GM10266 (cell line): Measurements from ENCODE around the gene DOCK10.

Experiments
- DNase-seq: peaks from one replicate; pipeline ENCODE4 v3.0.0; 2012; ENCODE audit errors: extremely low spot score
- TF ChIP-seq, protein P1 (sequence below): IDR thresholded peaks from 2 replicates; pipeline ENCODE4 v1.5.1; 2012; ENCODE audit warnings: mild to moderate bottlenecking, low read depth; ENCODE audit not compliant: control insufficient read depth, insufficient read depth; ENCODE audit errors: missing control alignments

DOCK10 gene

GRCh38 chr2:224910574-224910925, 131.7 kb downstream of the DOCK10 start:
- TF ChIP-seq, protein P1, sequence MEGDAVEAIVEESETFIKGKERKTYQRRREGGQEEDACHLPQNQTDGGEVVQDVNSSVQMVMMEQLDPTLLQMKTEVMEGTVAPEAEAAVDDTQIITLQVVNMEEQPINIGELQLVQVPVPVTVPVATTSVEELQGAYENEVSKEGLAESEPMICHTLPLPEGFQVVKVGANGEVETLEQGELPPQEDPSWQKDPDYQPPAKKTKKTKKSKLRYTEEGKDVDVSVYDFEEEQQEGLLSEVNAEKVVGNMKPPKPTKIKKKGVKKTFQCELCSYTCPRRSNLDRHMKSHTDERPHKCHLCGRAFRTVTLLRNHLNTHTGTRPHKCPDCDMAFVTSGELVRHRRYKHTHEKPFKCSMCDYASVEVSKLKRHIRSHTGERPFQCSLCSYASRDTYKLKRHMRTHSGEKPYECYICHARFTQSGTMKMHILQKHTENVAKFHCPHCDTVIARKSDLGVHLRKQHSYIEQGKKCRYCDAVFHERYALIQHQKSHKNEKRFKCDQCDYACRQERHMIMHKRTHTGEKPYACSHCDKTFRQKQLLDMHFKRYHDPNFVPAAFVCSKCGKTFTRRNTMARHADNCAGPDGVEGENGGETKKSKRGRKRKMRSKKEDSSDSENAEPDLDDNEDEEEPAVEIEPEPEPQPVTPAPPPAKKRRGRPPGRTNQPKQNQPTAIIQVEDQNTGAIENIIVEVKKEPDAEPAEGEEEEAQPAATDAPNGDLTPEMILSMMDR, result no peak
- no peak for DNase-seq

DNA sequence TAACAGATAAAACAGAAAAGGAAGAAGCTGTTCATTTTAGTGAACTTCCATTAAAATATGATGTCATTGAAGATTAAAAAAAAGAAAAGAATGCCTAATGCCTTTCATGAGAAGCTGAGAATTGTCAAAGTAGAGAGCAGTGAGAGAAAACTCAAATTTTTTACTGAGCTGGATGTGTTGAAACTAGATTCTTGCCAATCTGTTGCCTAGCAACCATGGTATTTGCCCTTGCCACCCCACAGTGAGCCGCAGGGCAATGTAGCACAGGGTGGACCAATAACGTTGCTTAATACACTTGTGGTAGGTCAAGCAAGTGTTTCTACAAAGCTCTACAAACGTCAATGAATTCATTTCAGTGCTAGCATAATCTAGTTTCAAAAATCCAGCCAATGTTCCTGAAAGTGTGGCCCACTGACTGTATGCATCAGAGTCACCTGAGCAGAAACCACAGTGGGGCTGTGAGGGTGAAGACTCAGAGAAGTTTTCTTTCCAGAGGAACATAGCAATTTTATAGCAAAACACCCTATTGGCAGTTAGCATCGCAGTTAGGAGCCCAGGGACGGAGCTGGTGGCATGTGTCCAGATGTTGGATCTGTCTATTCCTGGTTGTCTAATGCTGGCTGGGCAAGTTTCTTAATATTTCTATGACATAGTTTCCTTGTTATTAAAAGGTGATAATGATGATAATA, 132.2 kb downstream of the DOCK10 start:
- no peak for DNase-seq
- TF ChIP-seq, protein P1, result no peak

DNA sequence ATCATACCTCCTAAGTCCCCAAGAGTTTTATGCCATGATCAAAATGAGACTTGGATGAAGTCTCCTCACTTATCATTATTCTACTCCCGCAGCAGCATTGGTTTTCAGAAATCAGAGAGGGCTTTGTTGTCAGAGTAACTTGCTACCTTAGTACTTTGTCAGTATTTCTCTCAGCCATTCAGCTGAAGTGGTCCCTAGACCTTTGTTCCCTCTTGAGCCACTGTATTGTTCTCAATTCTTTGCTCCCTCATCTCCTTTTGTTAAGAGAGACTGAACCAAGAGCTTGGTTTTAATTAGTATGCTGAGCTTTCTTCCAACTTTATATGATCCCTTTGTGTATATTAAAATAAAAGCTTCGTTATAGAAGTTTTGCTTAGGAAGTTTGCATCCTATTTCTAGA, 133.4 kb downstream of the DOCK10 start:
- TF ChIP-seq, protein P1, result no peak
- DNase-seq, result no peak

DNA sequence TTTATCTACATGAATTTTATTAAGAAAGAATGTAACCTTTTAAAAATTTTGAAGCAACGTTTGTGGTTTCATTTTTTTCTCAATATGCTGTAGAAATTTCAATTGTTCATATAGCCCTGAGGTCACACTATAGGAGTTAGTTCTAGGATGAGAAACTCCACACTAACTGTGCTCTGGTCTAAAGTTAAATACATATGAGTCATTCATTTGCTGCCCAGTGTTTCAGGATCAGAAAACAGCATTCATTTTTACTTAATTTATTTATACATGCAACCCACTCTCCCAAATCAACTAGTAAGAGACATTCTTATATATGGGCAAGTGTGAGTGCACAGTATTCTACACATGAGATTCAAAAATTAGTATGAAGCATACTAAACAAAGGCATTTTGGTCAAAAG, 137.9 kb downstream of the DOCK10 start:
- no peak for DNase-seq
- TF ChIP-seq, protein P1, result no peak

DNA sequence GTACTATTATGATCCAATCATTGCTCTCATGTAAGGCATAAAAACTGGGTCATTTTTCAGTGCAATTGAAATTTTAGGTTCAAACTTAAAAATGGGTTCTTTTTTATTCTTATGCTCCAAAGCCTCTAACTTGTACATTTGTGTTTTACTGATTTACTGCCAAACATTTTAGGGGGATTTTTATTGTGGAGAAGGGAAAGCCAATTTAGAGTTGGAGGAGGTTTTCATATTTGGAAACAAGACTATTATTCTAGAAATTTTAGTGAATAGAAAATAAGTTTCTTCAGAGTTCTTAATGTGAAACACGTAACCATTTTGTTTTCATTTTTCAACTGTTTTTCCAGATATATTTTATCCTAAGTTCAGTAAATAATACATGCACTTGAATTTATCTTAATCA, 138.6 kb downstream of the DOCK10 start:
- TF ChIP-seq, protein P1, result no peak
- DNase-seq, result no peak

DNA sequence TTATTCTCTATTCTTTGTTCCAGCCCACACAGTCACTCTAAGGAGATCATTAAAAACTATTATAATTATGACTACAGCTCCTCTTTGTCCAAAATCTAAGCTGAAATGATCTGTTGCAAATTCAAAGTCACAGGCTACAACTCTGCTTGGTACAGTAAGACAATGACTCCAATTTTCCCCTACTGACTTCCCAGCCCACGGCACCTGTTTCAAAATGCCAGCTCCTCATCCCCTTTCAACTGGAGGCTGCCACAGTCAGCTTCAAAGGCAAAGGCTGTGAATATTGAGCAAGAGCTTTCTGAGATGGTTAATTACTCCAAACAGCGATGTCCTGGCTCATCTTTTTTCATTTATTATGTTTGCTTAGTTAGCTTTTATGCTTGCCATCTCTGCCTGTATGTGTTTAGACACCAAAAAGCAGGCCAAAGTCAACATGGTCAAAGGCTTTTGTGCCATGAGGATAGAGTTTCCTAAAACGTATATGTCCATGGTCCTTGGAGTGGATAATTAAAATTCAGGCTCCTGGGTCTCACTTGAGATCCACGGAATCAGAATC, 141.1 kb downstream of the DOCK10 start:
- no peak for DNase-seq
- TF ChIP-seq, protein P1, result no peak

- DNase-seq, result no peak
- TF ChIP-seq, protein P1, result no peak
Measured at GRCh38 chr2:224895377-224895776, 146.9 kb downstream of the DOCK10 start.
